BLaER1 treated with 17β-estradiol and CSF1 and Interleukin-3, amounts not matched to agents 10 nM and 100 nM (cell line): ENCODE measurements around the gene SUSD6.
A peak's percentile ranks its signal among the peaks of the same experiment; 100 is the strongest.

ENCODE experiments used
- H3K27ac ChIP-seq, 11 experiments: shearing (Covaris generic); formaldehyde crosslinking; 2 replicates each; pipeline ENCODE4 v1.8.1; 2022
- H3K27me3 ChIP-seq, 11 experiments: shearing (Covaris generic); formaldehyde crosslinking; 2 replicates each; pipeline ENCODE4 v1.8.1; 2022
- H3K36me3 ChIP-seq, 11 experiments: shearing (Covaris generic); formaldehyde crosslinking; 2 replicates each; pipeline ENCODE4 v1.8.1; 2022
- H3K4me1 ChIP-seq, 10 experiments: shearing (Covaris generic); formaldehyde crosslinking; 2 replicates each; pipeline ENCODE4 v1.8.1; 2022
- H3K4me2 ChIP-seq, 11 experiments: shearing (Covaris generic); formaldehyde crosslinking; 2 replicates each; pipeline ENCODE4 v1.8.1; 2022
- H3K4me3 ChIP-seq, 10 experiments: shearing (Covaris generic); formaldehyde crosslinking; 2 replicates each; pipeline ENCODE4 v1.8.1; 2022
- H3K9ac ChIP-seq, 11 experiments: shearing (Covaris generic); formaldehyde crosslinking; 2 replicates each; pipeline ENCODE4 v1.8.1; 2022
- H3K9me3 ChIP-seq, 11 experiments: shearing (Covaris generic); formaldehyde crosslinking; replicated peaks in 1 of 11; 2 replicates each; pipeline ENCODE4 v1.8.1; 2022
- H4K20me1 ChIP-seq, 11 experiments: shearing (Covaris generic); formaldehyde crosslinking; 2 replicates each; pipeline ENCODE4 v1.8.1; 2022
- Cebpa-rat ChIP-seq, 11 experiments: shearing (Covaris generic); IDR thresholded peaks; 2 replicates each; pipeline ENCODE4 v1.8.1; 2022

Gene SUSD6

DNA sequence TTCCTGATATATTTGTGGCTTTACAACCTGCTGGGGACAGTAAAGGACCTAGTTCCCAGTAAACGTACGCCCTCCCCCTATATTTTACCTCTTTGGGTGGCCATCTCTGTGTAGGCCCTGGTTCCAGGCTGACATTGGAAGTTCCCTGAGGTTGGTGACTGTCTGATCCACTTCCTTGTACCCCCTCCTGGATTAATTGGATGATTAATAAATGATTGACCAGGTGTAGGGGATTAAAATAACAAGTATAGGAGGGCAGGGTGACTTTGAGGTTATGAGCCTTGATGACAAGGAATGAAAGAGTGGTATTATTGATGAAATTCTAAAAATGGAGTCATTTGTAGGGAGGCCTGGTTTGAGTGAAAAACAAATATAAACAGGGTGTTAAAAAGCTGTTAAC is 9.6 kb downstream of the SUSD6 start:
- peak overlapping the region in 1 of 11 experiments; percentile 28; a peak in 1 of 22 replicates for H3K9ac ChIP-seq
- H3K27ac ChIP-seq: peak overlapping the region in 2 of 11 experiments; percentile 3 to 6; a peak in 1 of 22 replicates
- no peaks in the 10 kb centered on the region for H3K27me3 ChIP-seq
- peaks cover 0 to 39% (median 5%) of the 10 kb centered on the region in 11 experiments; a peak in 9 of 22 replicates for H3K36me3 ChIP-seq
- no peak for TF ChIP-seq Cebpa-rat (IDR thresholded peaks at IDR 0.05)
- H3K4me2 ChIP-seq: peak overlapping the region in 10 of 11 experiments; percentile 0 to 99 (median 72); a peak in 14 of 22 replicates
- peaks cover 51 to 100% (median 97%) of the 10 kb centered on the region in 11 experiments; a peak in 21 of 22 replicates for H4K20me1 ChIP-seq
- H3K4me1 ChIP-seq: peaks cover 69 to 99% (median 89%) of the 10 kb centered on the region in 10 experiments
- H3K4me3 ChIP-seq: no peak overlapping the region
- no peaks in the 10 kb centered on the region for H3K9me3 ChIP-seq

DNA sequence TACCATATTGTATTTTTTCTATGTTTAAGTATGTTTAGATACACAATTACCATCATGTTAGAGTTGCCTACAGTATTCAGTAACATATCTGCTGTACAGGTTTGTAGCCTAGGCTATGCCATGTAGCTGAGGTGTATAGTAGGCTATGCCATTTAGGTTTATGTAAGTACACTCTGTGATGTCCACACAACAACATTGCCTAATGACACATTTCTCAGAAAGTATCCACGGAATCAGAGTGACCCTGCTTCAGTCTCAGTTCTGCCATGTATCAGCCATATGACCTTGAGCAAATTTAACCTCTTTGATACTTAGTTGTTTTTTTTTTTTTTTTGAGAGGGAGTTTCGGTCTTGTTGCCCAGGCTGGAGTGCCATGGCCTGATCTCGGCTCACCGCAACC is 12.7 kb downstream of the SUSD6 start:
- H3K9ac ChIP-seq: peak overlapping the region in 1 of 11 experiments; percentile 34; a peak in 1 of 22 replicates
- no peak for TF ChIP-seq Cebpa-rat (IDR thresholded peaks at IDR 0.05)
- H3K27ac ChIP-seq: peak overlapping the region in 3 of 11 experiments; percentile 68 to 71 (median 71); a peak in 3 of 22 replicates
- no peaks in the 10 kb centered on the region for H3K9me3 ChIP-seq
- H3K4me2 ChIP-seq: peak overlapping the region; percentile 74 to 99 (median 85); a peak in 19 of 22 replicates
- peaks cover 74 to 99% (median 84%) of the 10 kb centered on the region in 10 experiments for H3K4me1 ChIP-seq
- H3K27me3 ChIP-seq: no peaks in the 10 kb centered on the region
- H3K36me3 ChIP-seq: peaks cover 0 to 19% (median 5%) of the 10 kb centered on the region in 11 experiments; a peak in 9 of 22 replicates
- H4K20me1 ChIP-seq: peaks cover 50 to 100% (median 96%) of the 10 kb centered on the region in 11 experiments; a peak in 21 of 22 replicates
- H3K4me3 ChIP-seq: no peak overlapping the region

DNA sequence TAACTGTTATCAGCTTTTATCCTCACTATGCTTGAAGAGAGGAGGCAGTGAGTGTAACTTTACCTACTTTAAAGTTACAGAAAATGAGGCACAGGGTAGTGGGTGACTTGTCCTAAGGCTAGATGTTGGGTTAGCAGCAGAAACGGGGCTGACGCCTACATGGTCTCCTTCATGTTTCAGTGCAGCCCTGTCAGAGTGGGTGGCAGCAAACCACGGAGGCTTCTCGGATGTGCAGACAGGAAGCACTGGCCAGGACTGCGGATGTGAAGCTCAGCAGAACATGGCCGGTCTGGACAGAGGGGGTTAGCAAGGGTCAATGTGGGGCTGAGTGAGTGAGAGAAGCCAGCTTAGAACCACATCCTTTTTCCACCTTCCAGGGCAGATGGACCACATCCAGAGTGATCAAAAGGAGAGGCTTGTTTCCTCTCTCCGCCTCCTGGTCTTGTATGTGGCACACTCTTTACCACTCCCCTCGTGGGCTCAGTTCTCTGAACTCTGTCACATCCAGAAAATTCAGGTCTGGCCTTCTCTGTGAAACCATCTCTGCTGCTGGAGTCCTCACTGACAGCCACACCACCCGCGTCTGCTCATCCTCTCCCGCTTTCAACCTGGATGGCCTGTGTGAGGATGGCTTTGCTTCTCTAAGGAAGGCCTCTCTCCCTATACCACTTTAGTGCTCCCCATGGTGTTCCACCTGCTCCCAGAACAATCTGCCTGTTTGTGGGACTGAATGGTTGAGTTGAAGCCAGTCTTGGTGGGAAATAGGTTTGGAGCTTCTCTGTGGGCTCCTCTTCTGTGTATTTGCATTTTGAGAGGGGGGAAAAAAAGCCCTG is 14.1 kb downstream of the SUSD6 start:
- peak overlapping the region; percentile 43 to 74 (median 67); a peak in 21 of 22 replicates for H3K27ac ChIP-seq
- peak overlapping the region; percentile 37 to 66 (median 57); a peak in 21 of 22 replicates for H3K9ac ChIP-seq
- H3K4me1 ChIP-seq: peaks cover 76 to 99% (median 87%) of the 10 kb centered on the region in 10 experiments

GRCh38 chr14:69626132-69626500 is 14.7 kb downstream of the SUSD6 start:
- Histone ChIP-seq H3K27me3 (no peaks in the 10 kb centered on the region), H3K4me3 (peak overlapping the region in 5 of 10 experiments; percentile 11 to 41 (median 35); a peak in 6 of 20 replicates), H3K4me2 (peak overlapping the region; percentile 74 to 99 (median 85)), H3K9me3 (no peaks in the 10 kb centered on the region), H3K36me3 (peaks cover 0 to 13% (median 5%) of the 10 kb centered on the region in 11 experiments; a peak in 9 of 22 replicates), H3K4me1 (peaks cover 76 to 99% (median 87%) of the 10 kb centered on the region in 10 experiments), H3K27ac (peak overlapping the region; percentile 17 to 74 (median 67); a peak in 21 of 22 replicates), H4K20me1 (peaks cover 55 to 100% (median 97%) of the 10 kb centered on the region in 11 experiments), H3K9ac (peak overlapping the region; percentile 4 to 66 (median 57); a peak in 18 of 22 replicates)
- no peak for TF ChIP-seq Cebpa-rat (IDR thresholded peaks at IDR 0.05)

More for the DNA sequence above, 14.1 kb downstream of the SUSD6 start:
- TF ChIP-seq Cebpa-rat (IDR thresholded peaks at IDR 0.05): no peak
- peak overlapping the region; percentile 74 to 99 (median 85) for H3K4me2 ChIP-seq
- H3K9me3 ChIP-seq: no peaks in the 10 kb centered on the region
- H3K36me3 ChIP-seq: peaks cover 0 to 13% (median 5%) of the 10 kb centered on the region in 11 experiments; a peak in 9 of 22 replicates
- no peaks in the 10 kb centered on the region for H3K27me3 ChIP-seq
- peaks cover 54 to 100% (median 97%) of the 10 kb centered on the region in 11 experiments for H4K20me1 ChIP-seq
- peak overlapping the region in 9 of 10 experiments; percentile 1 to 41 (median 29); a peak in 11 of 20 replicates for H3K4me3 ChIP-seq

GRCh38 chr14:69629225-69630127 is 18.1 kb downstream of the SUSD6 start:
- Histone ChIP-seq H3K9me3 (no peaks in the 10 kb centered on the region), H4K20me1 (peaks cover 73 to 100% (median 99%) of the 10 kb centered on the region in 11 experiments), H3K9ac (peak overlapping the region in 1 of 11 experiments; percentile 21; a peak in 1 of 22 replicates), H3K4me2 (peak overlapping the region; percentile 29 to 99 (median 62)), H3K4me3 (no peak overlapping the region), H3K27me3 (no peaks in the 10 kb centered on the region), H3K27ac (no peak overlapping the region), H3K4me1 (peaks cover 83 to 100% (median 95%) of the 10 kb centered on the region in 10 experiments), H3K36me3 (peaks cover 0 to 8% (median 0%) of the 10 kb centered on the region in 11 experiments; a peak in 2 of 22 replicates)
- TF ChIP-seq Cebpa-rat (IDR thresholded peaks at IDR 0.05): no peak

GRCh38 chr14:69630360-69630759 is 19.0 kb downstream of the SUSD6 start:
- Histone ChIP-seq H3K9me3 (no peaks in the 10 kb centered on the region), H3K4me1 (peaks cover 81 to 100% (median 95%) of the 10 kb centered on the region in 10 experiments), H3K4me3 (no peak overlapping the region), H3K4me2 (peak overlapping the region in 7 of 11 experiments; percentile 16 to 99 (median 87); a peak in 10 of 22 replicates), H4K20me1 (peaks cover 81 to 100% (median 99%) of the 10 kb centered on the region in 11 experiments), H3K27ac (no peak overlapping the region), H3K27me3 (no peaks in the 10 kb centered on the region), H3K9ac (no peak overlapping the region), H3K36me3 (peaks cover 0 to 8% (median 0%) of the 10 kb centered on the region in 11 experiments; a peak in 2 of 22 replicates)
- no peak for TF ChIP-seq Cebpa-rat (IDR thresholded peaks at IDR 0.05)

GRCh38 chr14:69631509-69631908 is 20.1 kb downstream of the SUSD6 start:
- Histone ChIP-seq H4K20me1 (peaks cover 86 to 100% (median 99%) of the 10 kb centered on the region in 11 experiments), H3K9ac (peak overlapping the region in 5 of 11 experiments; percentile 10 to 50 (median 42); a peak in 5 of 22 replicates)

More at GRCh38 chr14:69631509-69631908, 20.1 kb downstream of the SUSD6 start:
- H3K27ac ChIP-seq: peak overlapping the region in 6 of 11 experiments; percentile 1 to 66 (median 42); a peak in 4 of 22 replicates
- no peak for TF ChIP-seq Cebpa-rat (IDR thresholded peaks at IDR 0.05)
- peaks cover 0 to 8% (median 0%) of the 10 kb centered on the region in 11 experiments; a peak in 2 of 22 replicates for H3K36me3 ChIP-seq
- no peak overlapping the region; a peak in 2 of 20 replicates for H3K4me3 ChIP-seq
- H3K27me3 ChIP-seq: no peaks in the 10 kb centered on the region
- H3K4me1 ChIP-seq: peaks cover 81 to 100% (median 95%) of the 10 kb centered on the region in 10 experiments
- H3K9me3 ChIP-seq: no peaks in the 10 kb centered on the region
- H3K4me2 ChIP-seq: peak overlapping the region; percentile 71 to 99 (median 85)
